NK-92 treated with Interleukin-12 subunit alpha and Interleukin-12 subunit beta, amount 100 ng/mL, for 24 hours (cell line): ENCODE measurements around the gene AP1B1.

Experiments
- DNase-seq: peaks from one replicate; lab custom pipeline; 2025; lab: John Stamatoyannopoulos, UW

The AP1B1 gene

GRCh38 chr22:29331658-29332300 is 56.6 kb downstream of the AP1B1 start:
- DNase-seq = no peak

DNA sequence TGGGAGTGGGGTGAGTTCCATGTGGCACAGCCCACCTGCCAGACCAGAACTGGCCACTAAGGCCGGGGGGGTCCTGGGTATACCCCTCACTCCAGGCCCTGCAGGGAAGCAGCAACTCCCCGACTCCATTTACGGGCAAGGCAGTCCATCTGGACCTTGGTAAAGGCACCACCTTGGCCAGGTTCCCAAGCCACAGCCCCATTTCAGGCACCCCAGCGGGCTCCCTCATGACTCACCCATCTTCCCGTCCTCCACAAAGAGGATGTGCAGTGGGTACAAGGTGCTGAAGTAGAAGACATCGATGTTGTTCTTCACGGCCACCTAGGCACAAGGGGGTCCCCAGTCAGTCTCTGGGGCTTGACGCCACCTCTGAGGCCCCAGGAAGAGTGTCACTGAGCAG is 57.2 kb downstream of the AP1B1 start:
- DNase-seq = no peak

DNA sequence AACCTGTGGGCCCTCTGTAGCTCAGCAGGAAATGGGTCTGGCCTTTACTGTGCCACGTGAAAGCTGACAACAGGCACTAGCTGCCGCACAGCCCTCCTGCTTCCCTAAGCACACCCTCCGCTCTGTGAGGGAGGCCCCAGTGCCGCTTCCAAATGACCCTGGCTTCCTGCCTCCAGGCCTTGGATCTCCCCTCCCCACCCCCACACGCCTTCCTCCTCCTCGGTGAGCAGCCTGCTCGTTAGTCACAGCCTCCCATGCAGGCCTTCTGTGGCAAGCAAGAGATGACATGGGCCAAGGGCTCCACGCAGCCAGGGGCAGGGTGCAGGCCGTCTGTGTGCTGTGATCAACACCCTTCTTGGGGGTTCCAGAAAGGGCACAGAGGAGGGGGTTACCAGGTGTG is 57.6 kb downstream of the AP1B1 start:
- no peak for DNase-seq

- DNase-seq = no peak
These were observed 58.1 kb downstream of the AP1B1 start for GRCh38 chr22:29330291-29330690.

DNA sequence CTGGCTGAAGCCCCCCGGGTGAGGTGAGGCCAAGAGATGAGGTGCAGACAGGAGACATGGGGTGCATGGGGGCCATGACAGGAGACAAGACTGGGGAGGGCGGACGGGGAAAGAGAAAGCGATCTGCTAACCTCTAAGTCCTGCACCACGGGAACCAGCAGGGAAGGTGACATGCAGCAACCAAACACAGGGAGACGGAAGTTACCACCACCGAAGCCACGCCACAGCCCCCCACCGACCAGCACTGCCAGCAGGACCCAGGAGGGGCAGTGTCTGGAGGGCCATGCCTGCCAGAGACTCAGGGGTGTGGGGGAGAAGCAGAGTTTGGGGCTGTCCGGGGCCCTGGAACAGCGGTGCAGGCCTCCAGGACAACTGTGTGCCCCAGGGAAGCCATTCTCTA is 58.8 kb downstream of the AP1B1 start:
- no peak for DNase-seq

DNA sequence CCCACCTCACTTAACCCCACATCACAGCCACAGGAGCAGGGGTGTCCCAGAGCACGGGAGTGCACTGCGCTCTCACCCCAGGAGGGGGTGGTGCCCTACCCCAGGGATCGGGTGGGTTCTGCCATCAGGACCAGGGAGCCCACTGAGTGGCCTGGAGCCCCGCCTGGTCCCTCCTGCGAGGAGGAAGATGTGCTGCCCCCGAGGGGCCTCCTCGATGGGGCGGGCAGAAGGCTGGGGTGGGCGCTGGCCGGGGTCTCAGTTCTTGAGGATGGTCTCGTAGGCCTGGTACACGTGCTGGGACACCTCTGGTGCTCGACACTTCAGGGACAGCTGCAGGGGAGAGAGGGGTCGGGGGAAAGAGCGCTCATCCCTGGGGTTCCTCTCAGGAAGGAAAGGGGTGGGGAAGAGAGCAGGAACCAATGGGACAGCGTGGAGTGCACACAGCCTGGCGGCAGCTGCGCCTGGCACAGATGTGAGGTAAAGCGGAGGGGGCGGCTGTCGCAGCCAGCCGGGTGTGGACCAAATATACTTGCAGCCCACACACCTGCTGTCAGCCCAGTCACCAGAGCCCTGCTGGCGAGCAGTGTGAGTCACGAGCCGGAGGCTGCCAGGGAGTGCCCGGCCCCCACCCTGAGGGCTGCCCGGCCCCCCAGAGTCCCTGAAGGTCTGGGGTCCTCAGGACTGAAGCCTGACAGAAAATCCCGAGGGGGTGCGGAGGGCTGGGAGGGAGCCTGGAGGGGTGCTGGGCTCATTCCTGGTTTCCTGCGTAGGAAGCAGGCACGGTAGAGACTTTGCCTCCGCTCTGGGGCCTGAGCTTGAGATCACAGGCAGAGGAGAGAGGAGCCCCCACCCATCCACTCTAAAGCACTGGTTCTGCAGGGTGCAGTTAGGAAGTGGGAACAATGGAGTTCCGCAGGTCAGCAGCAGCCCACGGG is 59.5 kb downstream of the AP1B1 start:
- DNase-seq = no peak

DNA sequence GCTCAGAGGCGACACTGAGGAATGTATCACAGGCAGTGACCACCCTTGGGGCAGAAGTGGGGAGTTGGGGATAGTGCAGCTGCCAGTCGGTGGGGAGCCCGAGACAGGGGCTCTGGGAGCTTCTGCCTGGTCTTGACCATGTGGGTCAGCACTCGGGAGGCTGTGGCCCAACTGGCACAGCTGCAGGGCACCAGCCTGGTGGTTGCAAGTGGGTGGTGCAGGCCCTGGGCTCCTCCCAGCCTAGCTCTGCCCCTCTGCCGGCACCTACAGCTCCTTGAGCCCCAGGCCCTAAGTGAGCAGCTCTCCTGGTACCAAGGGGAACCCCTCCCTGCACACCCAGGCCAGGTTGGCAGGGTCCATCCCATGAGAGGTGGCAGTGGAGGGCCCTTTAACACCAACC is 60.3 kb downstream of the AP1B1 start:
- no peak for DNase-seq

DNA sequence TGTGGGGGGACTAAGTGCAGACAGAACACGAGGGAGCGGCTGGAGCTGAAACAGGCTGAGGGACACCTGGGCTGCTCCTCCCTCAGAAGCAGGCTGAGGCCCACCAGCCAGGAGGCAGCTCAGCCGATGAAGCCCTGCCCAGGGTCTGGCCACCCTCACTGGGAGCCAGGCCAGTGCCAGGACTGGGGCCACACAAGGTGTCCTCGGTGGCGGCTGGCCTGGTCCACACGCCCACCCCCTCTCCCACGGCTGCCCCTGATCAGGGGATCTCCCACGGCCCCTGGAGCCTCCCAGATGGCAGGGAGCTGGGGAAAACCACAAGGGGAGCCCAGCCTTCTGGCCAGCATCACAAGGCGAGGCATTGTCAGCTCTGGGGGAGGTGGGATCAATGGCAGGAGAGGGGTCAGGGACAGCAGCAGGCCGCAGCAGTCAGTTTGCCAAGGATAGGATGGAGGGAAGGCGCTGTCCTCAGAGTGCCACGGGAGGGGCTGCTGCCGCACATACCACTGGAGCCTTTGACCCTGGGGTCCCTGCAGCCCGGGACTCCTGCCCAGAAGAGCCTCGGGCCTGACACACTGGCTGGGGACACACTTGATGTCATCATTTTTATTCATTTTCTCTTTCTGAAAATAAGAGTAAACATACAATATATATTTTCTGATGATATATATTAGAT is 61.1 kb downstream of the AP1B1 start:
- DNase-seq = no peak

- no peak for DNase-seq
These were observed 61.9 kb downstream of the AP1B1 start for GRCh38 chr22:29326481-29326880.

DNA sequence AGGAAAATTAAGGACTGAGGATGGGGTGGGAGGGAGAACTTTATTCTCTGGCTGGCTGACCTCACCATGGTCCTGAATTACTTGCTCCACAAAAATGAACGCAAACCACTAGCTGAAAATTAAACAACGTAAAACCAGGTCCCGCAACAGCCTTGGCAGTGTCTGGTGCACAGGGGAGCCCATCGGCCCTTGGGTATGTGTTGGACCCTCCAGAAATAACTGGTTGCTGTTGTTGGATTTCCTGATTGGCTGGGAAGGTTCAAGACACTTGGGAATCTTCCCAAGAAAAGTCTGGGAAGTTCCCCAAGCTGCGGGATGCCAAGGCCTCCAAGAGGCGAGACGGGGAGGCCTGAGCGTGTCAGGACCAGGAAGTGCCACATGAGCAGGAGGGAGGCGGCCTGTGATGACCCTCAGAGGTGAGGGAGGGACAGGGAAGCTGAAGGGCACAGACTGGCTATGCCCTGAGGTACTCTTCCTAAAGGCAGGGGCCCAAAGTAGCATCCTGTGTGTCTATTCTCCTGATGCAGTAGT is 62.5 kb downstream of the AP1B1 start:
- no peak for DNase-seq

DNA sequence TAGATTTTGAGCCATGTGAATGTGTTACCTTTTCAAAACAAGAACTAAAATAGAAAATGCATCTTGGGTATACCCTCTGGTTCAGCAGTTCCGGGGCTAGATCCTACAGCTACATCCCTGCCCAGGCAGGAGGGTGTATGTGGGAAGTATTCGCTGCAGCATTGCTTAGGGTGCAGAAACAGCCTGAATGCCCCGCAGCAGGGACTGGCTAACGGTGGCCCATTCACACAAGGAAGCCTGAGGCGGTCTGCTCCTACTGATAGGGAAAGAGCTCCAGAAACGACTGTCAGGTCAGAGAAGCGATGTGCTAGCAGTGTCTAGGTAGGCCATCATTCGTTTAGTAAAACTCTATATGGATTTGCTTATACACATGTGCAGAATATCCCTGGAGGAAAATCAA is 63.0 kb downstream of the AP1B1 start:
- DNase-seq = no peak

DNA sequence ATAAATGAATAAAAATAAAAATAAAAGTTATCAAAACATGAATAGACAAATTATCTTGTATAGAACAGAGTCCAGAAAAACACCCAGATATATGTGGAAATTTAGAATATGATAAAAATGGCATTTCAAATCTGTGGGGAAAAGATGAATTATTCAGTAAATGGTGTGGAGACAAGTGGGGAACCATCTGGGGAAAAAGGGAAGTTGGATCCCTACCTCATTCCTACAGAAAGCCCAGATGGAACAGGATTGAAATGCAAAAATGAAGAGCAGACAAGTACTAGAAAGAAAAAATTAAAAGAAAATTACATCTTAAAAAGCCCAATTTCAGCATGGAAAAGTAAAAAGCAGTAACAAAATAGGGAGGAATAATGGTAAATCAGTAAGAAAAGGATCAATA is 64.7 kb downstream of the AP1B1 start:
- no peak for DNase-seq

DNA sequence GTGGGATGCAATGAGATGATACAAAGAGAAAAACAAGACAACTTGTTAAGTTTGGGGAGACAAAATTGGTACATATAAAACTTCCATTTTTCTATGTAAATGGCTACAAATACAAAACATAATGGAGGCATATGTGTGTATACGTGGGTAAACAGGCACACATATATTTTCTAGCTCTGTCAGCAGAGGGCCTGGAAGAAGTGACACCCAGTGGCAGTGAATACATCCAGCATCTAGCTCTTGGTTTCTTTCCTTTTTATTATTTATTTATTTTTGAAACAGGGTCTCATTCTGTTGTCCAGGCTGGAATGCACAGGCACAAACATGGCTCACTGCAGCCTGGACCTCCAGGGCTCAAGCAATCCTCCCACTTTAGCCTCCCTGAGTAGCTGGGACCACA is 67.8 kb downstream of the AP1B1 start:
- no peak for DNase-seq

DNA sequence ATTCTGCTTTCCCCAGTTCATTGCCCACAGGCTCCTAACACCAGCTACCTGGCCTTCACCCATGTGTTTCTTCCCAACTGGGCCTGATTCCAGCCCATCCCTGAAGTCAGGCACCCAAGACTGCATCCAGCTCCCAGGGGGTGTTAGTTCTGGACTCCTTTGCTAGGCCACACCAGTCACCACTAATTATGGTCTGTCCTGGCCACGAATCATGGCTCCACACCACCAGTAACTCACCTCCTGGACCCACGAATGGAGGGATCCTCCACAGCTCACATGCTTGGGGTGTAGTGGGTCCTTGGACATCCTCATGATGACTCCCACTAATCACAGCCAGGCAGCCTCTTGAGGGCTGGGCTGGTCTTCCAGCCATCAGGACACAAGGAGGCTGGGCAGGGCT is 69.3 kb downstream of the AP1B1 start:
- no peak for DNase-seq

DNA sequence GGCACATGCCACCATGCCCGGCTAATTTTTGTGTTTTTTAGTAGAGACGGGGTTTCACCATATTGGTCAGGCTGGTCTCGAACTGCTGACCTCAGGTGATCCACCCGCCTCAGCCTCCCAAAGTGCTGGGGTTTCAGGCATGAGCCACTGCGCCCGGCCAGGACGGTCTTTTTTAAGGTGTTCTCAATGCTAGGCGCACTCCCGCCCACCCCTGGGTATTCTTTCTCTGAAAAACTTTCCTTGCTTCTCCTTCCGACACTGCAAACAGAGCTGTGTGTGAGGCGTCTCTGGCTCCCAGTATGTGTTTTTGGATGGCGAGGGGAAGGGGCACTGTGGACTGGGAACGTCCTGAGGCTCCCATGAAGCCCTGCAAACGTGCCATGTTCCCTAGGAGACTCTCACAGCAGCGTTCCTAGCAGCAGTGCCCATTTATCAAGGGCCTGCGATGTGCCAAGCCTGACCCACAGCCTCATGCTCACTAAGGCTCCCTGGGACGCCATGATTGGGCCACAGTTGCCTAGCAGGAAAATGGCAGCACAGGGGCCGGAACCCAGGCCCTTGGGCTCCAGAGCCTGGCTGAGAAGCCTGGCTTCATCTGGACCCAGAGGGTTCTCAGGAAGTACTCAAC is 70.4 kb downstream of the AP1B1 start:
- no peak for DNase-seq

- no peak for DNase-seq
These were observed 72.1 kb downstream of the AP1B1 start for GRCh38 chr22:29316141-29316828.

DNA sequence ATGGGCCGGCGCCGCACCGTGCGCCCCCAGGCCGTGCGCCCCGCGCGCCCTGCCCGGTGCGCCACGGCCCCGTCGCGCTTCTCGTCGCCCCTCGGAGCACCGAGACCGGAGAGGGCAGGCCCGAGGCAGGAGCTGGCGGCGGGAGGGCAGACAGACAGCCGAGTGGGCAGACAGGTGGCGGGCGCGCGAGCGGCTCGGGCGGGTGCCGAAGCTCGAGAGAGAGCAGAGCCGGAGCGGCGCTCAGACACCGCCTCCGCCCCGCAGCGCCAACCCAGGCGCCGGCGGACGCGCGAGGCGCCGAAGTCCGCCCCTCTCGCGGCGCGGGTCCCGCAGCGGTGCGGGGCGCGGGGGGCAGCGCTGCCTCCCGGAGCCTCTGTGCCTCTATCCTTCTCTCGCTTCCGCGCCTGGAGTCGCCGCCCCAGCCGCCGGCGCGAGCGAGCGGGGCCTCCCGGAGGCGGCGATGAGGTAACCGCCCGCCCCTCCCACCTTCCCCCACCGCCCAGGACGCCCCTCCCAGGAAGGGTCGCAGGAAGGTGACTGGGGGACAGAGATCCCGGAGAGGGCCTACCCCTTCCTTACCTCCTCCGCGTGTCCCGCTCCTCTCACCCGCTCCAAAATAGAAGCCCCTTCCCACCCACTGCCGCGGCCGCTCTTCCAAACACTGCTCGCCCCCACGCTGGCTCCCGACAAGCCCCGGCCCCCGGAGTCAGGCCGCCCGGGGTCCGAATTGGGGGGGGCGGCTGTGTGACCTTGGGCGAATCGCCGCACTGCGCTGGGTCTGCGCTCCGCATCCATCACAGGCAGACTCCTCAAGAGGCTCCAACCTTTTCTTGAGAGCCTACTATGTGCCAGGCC is 72.9 kb downstream of the AP1B1 start, which contains the start of gene RASL10A:
TSS of gene RASL10A (minus strand) at position 412 of the 855 bp plus-strand sequence. CDS start 451 bp downstream, outside the sequence.
- DNase-seq = no peak

- no peak for DNase-seq
These were observed 73.7 kb downstream of the AP1B1 start for GRCh38 chr22:29314537-29315285.

- DNase-seq = no peak
These were observed 74.5 kb downstream of the AP1B1 start for GRCh38 chr22:29313576-29314466.
